ENCODE measurements around the gene APOBEC3G. TPM values are rescaled to one million over a fixed set of nuclear protein-coding genes. Genes with fewer than 3 reads are reported as not detected.
"Not testable (repeated sequence)": the region's sequence is repeated elsewhere in the genome, so short reads cannot be mapped to it uniquely, and the experiment has no call there.

Gene APOBEC3G
- total and polyA plus RNA-seq, 3 donors from 2014 or later = 56.4 to 73.8 (median 68.3) TPM

DNA sequence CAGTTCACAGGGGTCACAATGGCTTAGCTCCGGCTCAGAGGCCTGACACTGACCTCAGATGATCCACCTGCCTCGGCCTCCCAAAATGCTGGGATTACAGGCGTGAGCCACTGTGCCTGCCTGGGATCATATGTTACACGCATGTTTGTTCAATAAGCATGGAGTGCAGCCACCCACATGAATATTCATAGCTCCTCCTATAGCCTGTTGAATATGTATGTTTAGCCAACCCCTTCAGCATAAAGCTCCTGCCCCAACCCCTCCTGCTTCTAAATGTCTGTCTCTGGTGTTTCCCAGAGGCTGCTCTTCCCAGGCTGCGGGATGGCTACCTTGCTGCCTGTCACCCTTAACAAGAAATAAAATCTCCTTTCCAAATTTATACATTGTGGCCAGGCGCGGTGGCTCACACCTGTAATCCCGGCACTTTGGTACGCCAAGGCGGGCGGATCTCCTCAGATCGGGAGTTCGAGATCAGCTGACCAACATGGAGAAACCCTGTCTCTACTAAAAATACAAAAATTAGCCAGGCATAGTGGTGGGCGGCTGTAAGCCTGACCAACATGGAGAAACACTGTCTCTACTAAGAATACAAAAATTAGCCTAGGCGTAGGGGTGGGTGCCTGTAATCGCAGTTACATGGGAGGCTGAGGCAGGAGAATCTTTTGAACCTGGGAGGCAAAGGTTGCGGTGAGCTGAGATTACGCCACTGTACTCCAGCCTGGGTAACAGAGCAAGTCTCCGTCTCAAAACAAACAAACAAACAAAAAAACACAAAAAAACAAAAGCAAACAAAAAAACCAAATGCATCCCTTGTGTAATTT, 37.6 kb upstream of the APOBEC3G start:
- TF ChIP-seq POLR2A (IDR thresholded peaks at IDR 0.05) = no peak
- H3K4me3 ChIP-seq = no peak overlapping the region
- H3K9me3 ChIP-seq = no peaks in the 10 kb centered on the region
- 67 to 70% methylated on average over 17 to 19 of the region's 19 CpGs for WGBS, 2 donors
- H3K27me3 ChIP-seq = no peaks in the 10 kb centered on the region
- intact Hi-C loops (cut with DNase I; ENCODE audit: low total_unique reads) = no loop called here
- peaks cover 9% of the 10 kb centered on the region for H3K4me1 ChIP-seq
- peak overlapping the region; percentile 70 to 90 for H3K27ac ChIP-seq
- no peaks in the 10 kb centered on the region for H3K36me3 ChIP-seq (ENCODE audit: low read depth, missing control alignments)
- no peak for DNase-seq

DNA sequence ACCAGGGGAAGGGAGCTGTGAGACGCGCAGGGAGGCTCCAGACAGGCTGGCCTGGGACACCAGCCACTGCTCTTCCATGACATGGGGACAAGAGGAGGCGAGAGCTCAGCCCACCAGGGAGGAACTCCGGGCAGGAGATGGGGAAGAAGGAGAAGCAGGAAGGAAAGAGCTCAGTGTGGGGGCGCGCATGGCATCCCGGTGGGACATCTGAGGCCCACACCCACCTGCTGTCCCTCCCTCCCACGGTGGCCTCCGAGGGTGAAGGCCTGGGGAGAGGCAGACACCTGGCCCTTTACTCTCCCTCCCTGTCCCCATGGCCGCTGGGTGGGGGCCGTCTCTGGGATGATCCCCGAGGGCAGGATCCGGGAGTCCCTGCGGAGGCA, 36.9 kb upstream of the APOBEC3G start:
- H3K4me1 ChIP-seq; DNase-seq; H3K36me3 ChIP-seq (ENCODE audit: low read depth, missing control alignments); H3K27me3 ChIP-seq; intact Hi-C loops (cut with DNase I; ENCODE audit: low total_unique reads); H3K9me3 ChIP-seq: not testable (repeated sequence)
- Histone ChIP-seq H3K27ac (peak overlapping the region; percentile 70 to 90), H3K4me3 (peak overlapping the region; percentile 53 to 74)
- WGBS, 2 donors = 11 to 14% methylated on average over 9 to 14 of the region's 14 CpGs

- peak within 1 kb of the TSS; percentile 89 to 90 for H3K27ac ChIP-seq
- peak; percentile 81 for DNase-seq
- 0 to 1% methylated on average over 10 to 21 of the region's 21 CpGs for WGBS, 2 donors
- H3K27me3 ChIP-seq; H3K9me3 ChIP-seq; intact Hi-C loops (cut with DNase I; ENCODE audit: low total_unique reads); H3K36me3 ChIP-seq (ENCODE audit: low read depth, missing control alignments): not testable (repeated sequence)
- H3K4me1 ChIP-seq = peaks cover 13% of the 10 kb centered on the region
- H3K4me3 ChIP-seq = peak within 1 kb of the TSS; percentile 53 to 74
Observed at GRCh38 chr22:39040538-39041296, 36.4 kb upstream of the APOBEC3G start, which contains the start of gene APOBEC3F. Gene APOBEC3F (plus strand): TSS chr22:39040864. CDS start chr22:39040961, 97 bp downstream.

DNA sequence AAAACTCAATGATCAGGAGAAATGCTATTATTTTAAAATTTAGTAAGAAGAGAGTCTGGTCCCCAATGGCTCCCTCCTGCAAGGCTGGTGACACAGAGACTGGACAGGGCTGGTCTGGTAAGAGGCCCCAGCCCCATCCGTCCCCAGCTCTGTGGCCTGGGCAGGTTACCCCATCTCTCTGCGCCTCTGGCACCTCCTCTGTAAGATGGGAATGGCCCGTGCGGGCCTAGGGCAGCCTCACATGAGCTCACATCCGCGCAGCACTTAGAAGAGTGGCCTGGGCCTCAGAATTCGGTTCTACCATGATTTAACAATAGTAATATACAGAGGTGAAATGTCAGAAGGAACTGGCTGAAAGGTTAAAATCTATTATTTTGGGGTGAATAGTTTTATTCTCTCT, 35.2 kb upstream of the APOBEC3G start:
- Histone ChIP-seq H3K27me3 (no peaks in the 10 kb centered on the region), H3K4me3 (no peak overlapping the region), H3K36me3 (ENCODE audit: low read depth, missing control alignments) (no peaks in the 10 kb centered on the region), H3K4me1 (peaks cover 14% of the 10 kb centered on the region), H3K9me3 (no peaks in the 10 kb centered on the region), H3K27ac (peak overlapping the region; percentile 70 to 90)
- TF ChIP-seq CTCF (IDR thresholded peaks at IDR 0.05) = no peak
- no peak for TF ChIP-seq POLR2A (IDR thresholded peaks at IDR 0.05)
- intact Hi-C loops (cut with DNase I; ENCODE audit: low total_unique reads) = no loop called here
- 82 to 90% methylated on average over 7 of the region's 7 CpGs for WGBS, 2 donors
- no peak for DNase-seq

- H3K9me3 ChIP-seq; H3K4me3 ChIP-seq; H3K27me3 ChIP-seq; H3K36me3 ChIP-seq (ENCODE audit: low read depth, missing control alignments); intact Hi-C loops (cut with DNase I; ENCODE audit: low total_unique reads): not testable (repeated sequence)
- Histone ChIP-seq H3K4me1 (peaks cover 21% of the 10 kb centered on the region), H3K27ac (peak overlapping the region; percentile 48 to 70)
- 26 to 29% methylated on average over 18 of the region's 18 CpGs for WGBS, 2 donors
- DNase-seq = peak; percentile 70
Observed at GRCh38 chr22:39043063-39043462, 34.0 kb upstream of the APOBEC3G start.

DNA sequence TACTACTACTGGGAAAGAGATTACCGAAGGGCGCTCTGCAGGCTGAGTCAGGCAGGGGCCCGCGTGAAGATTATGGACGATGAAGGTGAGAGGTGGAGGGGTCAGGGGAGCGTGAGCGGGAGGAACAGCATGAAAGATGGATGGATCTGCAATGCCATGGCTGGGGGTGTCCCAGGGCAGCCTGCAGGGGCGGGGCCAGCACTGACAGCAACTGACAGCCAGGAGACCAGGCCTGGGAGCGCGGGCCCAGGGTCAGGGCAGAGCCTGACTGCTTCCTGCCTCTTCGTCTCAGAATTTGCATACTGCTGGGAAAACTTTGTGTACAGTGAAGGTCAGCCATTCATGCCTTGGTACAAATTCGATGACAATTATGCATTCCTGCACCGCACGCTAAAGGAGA, 31.9 kb upstream of the APOBEC3G start:
- DNase-seq; H3K9me3 ChIP-seq; H3K27me3 ChIP-seq; H3K27ac ChIP-seq; H3K36me3 ChIP-seq (ENCODE audit: low read depth, missing control alignments); H3K4me3 ChIP-seq; intact Hi-C loops (cut with DNase I; ENCODE audit: low total_unique reads): not testable (repeated sequence)
- H3K4me1 ChIP-seq = peaks cover 25% of the 10 kb centered on the region
- 75 to 76% methylated on average over 11 to 14 of the region's 14 CpGs for WGBS, 2 donors

DNA sequence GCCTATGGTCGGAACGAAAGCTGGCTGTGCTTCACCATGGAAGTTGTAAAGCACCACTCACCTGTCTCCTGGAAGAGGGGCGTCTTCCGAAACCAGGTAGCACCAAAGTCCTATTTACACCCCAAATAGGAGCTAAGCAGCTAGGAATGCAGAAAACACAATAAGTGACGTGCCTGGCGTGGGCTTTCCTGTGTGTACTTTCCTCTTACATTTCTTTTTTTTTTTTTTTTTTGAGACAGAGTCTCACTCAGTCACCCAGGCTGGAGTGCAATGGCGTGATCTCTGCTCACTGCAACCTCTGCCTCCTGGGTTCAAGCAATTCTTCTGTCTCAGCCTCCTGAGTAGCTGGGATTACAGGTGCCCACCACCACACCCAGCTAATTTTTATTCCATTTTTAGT, 27.6 kb upstream of the APOBEC3G start:
- WGBS, 2 donors = 93 to 94% methylated on average over 7 of the region's 7 CpGs
- DNase-seq; H3K27me3 ChIP-seq; H3K9me3 ChIP-seq; intact Hi-C loops (cut with DNase I; ENCODE audit: low total_unique reads); H3K27ac ChIP-seq; H3K36me3 ChIP-seq (ENCODE audit: low read depth, missing control alignments); H3K4me3 ChIP-seq: not testable (repeated sequence)
- H3K4me1 ChIP-seq = peaks cover 16% of the 10 kb centered on the region

GRCh38 chr22:39051844-39052495, 25.1 kb upstream of the APOBEC3G start:
- H3K36me3 ChIP-seq (ENCODE audit: low read depth, missing control alignments); H3K27me3 ChIP-seq; H3K4me3 ChIP-seq; H3K9me3 ChIP-seq; H3K27ac ChIP-seq; intact Hi-C loops (cut with DNase I; ENCODE audit: low total_unique reads); DNase-seq: not testable (repeated sequence)
- H3K4me1 ChIP-seq = peaks cover 11% of the 10 kb centered on the region
- 87 to 91% methylated on average over 11 to 18 of the region's 18 CpGs for WGBS, 2 donors

Data from testis (tissue), 3 donors.